GM19463 (cell line): ENCODE data around the gene MUC22.
"Not testable (repeated sequence)": the region's sequence is repeated elsewhere in the genome, so short reads cannot be mapped to it uniquely, and the experiment has no call there.

ENCODE experiments used
- ATAC-seq: cut with Tn5 transposase; IDR thresholded peaks from one replicate; pipeline ENCODE4 v1.9.1; 2021; ENCODE audit warnings: mild to moderate bottlenecking, moderate library complexity; ENCODE audit not compliant: unreplicated experiment

MUC22 gene

DNA sequence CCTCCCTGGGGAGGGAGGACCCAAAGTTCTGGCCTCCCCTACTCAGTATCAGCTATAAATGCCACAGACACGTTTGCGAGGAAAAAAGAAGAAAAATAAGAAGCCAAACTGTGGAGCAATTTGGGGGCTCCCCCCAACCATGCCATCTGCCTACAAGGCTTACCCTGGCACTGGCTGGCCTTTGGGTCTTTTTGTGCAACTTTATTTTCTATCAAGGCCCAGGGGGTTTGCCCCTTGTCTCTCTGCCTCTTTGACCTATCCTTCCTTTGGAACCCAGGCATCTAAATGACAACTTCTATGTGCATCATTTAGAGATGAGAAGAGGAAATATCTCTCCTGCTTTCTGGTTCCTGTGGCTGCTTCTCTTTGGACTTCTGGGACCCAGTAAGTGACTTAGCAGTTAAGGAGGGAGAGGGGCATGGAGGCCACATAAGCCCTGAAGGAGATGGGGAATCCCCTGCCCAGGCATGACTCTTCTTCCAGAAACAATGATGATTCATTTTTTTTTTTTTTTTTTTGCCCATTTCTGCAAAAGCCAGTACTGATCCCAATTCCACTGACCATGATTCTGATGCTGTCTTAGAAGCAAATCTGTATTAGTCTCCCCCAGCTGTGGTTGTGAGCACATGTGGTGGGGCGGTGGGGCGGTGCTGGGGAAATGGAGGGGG lies at the start of gene MUC22:
TSS of gene MUC22 (plus strand) at position 82 of the 668 bp plus-strand sequence. CDS start at position 315, 233 bp downstream.
- ATAC-seq = no peak

DNA sequence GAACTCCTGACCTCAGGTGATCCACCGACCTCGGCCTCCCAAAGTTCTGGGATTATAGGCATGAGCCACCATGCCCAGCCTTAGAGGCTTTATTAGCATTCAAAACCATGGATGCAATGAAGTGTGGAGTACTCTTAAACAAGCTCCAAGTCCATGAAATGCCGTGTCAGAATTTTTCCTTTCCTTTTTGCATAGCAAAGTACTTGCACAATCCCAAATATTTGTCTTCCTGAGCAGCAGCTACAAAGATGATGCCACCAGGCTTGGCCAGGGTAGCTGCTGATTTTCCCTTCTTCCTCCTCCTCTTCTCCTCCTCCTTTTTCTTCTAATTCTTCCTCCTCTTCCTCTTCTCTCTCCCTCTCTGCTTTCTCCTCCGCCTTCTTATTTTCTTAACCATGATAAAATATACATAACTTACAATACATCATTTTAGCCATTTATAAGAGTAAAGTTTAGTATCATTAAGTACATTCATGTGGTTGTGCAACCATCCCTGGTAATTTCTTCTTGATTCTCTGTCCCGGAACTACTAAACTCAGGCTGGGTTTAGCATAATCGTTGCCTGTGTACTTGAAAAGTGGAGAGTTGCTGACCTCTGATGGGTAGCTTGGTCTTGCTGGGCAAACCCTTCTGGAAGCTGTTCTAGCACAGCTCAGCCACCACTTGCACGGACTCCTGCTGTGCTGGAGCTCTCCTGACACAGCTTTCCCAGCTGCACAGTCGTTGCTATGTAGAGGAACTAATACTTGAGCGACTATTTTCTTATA lies 49.2 kb upstream of the MUC22 start:
- ATAC-seq = no peak

DNA sequence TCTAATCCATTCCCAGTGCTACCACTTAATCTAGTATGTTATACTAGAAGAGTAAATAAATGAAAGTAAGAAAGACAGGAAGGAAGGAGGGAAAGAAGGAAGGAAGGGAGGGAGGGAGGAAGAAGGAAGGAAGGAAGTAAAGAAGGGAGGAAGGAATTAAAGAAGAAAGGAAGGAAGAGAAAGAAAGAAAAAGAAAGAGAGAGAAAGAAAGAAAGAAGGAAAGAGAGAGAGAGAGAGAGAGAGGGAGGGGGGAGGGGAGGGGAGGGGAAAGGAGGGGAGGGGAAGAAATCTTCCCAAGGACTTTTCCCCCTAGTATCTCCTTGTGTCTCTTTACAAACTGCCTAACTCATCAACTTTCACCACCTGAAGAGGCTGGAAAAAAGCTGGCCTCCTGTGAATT lies 47.6 kb upstream of the MUC22 start:
- no peak for ATAC-seq

DNA sequence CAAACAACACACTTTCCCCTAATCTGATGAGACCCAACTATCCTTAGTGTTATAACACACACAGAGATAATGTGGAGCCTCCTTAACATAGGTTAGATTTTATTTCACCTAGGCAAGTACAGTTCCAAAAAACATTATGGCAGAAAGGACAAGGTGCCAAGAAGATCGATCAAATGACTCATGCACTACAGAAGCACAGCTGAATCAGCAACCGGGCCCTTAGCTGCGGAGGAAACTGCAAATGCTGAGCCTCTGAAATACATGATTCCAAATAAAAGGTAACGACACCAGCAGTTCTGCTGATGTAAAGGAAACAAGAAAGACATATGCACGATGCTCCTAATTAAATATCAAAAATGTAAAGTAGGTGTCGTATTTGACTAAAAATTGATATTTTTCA lies 46.6 kb upstream of the MUC22 start:
- ATAC-seq = no peak

DNA sequence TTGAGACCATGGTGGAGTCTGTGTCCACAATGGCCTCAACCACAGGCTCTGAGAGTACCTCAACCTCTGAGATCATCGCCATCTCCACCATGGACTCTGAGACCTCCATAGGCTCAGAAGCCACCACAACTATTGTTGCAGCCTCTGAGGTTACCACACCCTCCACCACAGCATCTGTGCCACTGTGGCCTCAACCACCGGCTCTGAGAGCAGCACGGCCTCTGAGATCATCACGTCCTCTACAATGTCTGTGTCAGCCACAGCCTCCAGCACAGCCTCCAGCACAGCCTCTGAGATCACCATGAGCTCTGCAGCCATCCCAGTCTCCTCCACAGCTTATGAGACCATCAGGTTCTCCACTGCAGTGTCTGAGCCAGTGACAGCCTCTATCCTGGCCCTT lies 46.2 kb upstream of the MUC22 start:
- no peak for ATAC-seq

DNA sequence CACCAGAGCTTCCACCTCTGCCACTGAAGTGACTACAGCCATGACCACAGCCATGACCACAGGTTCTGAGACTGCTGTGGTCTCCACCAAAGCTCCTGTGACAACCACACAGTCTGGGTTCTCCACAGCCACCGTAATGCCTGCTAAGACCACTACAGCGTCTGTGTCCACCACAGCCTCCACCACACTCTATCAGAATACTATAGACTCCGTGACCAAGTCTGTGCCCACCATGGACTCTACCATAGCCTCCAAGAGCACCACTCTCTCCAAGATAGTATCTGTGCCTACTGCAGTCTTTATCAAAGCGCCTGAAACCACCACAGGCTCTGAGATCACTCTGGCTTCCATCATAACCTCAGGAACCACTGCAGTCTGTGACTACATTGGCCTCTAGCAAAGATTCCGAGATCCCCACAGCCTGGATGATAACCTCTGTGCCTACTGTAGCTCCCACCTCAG lies 45.1 kb upstream of the MUC22 start:
- ATAC-seq = no peak

DNA sequence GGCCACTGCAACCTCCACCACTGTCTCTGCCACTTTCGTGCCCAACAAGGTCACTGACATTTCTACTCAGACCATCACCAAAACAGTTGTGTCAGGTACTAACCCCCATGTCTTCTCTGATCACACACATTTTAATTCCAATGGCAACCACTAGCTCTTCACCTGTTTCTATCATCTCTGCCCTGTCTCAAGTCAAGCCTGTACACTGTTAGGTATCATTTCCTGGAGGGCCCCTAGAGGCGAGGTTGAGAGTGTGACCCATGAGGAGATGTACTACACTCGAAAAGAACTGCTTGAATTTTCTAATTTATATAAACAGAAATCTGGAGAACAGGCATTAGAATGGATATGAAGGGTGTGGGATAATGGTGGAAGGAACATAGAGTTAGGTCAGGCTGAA lies 44.1 kb upstream of the MUC22 start:
- no peak for ATAC-seq

DNA sequence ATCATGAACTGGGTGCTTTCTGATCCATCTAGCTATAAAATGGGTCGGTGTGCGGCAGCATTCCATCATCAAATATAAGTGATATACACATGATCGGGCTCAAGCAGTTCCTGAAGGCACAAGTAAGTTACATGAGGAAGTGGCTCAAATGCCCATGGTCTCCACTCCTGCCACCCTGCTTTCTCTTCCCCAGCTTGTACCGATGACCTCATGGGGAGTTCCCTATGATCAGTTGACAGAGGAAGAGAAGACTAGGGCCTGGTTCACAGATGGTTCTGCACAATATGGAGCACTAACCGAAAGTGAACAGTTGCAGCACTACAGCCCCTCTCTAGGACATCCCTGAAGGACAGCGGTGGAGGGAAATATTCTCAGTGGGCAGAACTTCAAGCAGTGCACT lies 41.1 kb upstream of the MUC22 start:
- ATAC-seq = not testable (repeated sequence)

DNA sequence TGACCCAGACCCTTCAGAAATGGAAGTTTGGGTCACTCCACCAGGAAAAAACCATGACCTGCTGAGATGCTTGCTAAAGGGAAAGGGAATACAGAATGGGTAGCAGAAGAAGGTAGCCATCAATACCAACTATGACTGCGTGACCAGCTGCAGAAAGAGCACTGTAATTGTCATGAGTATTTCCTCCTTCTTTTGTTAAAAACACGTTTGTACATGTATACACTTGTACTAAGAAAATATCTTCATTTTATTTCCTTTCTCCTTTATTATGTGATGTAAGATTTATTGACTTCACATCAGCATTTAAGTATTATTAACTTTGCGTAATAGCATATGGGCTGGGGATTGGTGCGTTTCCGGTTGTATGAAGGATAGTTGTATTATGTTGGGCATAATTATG lies 39.3 kb upstream of the MUC22 start:
- no peak for ATAC-seq

DNA sequence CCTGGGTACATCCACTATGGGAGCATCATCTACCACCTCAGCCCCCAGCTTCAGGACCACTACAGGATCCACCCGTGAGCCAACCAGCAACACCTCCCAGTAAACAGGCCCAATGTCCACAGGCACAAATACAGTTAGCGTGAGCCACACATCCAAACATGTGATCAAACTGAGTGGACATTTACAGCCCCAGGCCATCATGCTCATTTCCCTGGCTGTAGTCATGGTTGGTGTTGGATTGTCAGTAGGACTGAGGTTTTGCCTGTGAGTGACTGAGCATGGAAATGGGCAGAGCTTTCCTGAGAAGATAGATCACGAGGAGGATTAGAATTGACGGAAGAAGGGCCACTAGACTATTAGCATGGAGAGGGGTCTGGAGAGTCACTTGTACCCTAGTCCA lies 37.5 kb upstream of the MUC22 start:
- ATAC-seq = no peak

DNA sequence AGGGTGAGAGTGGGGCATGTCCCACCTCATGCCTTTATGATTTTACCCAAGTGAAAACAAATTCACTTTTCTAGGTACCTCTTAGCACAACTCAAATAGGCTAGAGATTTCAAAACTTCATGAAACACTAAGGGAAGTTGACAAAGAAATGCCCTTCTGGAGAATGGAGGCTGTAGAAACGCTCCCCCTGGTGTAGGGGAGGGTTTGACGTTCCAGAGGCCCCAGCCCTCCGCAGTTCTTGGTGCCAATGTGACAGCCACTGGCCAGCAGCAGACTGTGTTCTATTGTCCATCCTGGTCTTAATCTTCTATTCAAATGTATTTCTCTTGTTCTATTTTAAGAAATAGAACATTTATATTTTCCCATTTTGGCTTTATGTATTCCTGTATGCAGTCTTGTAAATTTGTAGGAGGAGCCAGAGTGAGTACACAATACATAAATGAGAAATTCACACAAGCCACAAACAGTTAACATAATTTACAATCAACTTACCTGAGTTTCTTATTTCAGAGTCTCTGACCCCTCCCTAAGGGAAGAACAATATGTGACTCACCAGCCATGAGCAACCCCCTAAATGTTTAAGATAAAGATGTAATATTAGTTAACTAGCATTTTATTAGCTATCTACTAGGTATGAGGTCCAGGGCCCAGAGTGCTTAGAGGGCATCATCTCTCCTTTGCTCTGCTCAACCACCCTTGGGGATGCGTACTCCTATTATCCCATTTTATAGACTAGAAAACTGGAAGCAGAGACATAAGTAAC lies 35.6 kb upstream of the MUC22 start:
- no peak for ATAC-seq

DNA sequence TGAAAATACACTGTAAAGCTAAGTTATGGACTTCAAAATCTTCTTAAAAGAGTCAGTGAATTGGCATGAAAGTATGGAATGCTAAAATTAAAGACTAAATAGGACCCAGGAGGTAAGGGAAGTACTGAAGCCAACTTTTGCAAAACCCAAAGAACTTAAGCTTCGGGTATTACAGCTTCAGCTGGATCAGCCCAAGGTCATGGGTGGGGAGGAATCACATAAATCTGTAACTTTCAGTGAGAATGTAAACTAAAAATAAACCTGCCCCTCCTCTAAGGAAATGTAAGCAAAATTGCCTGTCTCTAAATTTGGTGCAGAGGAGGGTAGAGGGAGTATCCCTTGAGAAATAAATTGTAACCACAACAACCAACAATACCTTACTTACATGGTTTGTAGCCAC lies 31.1 kb upstream of the MUC22 start:
- no peak for ATAC-seq

DNA sequence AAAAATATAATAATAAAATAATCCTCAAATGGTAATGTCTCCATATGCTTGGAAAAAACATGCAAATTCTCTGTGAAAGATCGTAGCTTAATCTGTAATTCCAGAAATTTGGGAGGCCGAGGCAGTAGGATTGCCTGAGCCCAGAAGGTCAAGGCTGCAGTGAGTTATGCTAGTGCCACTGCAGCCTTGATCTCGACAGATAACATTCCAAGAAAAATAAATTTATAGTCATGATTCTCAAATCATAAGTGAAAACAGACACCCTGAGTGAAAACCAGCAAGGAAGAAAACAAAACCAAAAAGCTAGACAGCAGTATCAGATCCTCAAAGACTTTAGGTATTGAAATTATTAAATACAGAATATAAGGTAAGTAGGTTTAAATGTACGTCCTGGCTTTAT lies 30.6 kb upstream of the MUC22 start:
- ATAC-seq = no peak

DNA sequence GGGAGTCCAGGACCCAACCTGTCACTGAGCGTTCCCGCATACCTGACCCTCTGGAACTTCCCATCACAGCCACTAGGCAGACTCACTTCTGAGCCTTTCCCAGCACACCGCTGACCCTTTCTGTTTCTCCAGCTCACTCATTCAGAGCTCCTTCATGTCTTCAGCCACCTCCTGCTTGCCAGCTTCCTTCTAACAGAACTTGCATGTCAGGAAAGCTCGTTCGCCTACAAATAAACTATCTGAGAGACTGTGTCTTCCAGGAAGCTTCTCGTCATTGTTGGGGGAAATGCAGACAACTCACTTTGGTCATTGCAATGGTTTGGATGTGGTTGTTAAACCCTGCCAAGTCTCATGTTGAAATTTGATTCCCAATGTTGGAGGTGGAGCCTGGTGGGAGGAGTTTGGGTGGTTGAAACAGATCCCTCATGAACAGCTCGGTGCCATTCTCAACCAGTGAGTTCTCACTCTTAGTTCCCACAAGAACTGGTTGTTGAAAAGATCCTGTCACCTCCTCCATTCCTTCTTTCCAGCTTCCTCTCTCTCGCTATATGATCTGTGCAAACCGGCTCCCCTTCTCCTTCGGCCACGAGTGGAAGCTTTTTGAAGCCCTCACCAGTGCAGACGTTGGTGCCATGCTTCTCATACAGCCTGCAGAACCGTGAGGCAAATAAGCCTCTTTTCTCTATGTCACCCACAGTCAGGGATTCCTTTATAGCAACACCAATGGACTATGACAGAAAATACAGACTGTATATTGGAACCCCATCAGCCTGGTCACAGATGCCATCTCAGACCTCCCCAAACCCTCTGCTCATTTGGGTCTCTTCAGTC lies 28.1 kb upstream of the MUC22 start:
- no peak for ATAC-seq

DNA sequence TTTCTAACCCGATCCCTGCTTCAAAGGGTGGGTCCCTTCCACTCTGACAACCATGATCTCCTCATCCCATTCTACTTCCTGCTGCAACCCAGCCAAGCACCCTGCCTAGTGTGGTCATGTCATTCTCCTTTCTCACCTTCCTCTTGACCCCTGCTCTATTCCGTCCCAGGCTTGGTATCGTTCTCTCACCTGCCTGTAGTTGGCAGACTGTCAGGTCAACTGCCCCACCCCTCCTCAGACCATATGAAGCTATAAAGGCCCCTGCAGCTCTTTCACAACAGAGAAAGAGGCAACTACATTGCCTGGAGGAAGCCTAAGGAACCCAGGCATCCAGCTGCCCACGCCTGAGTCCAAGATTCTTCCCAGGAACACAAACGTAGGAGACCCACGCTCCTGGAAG lies 26.8 kb upstream of the MUC22 start, which contains the start of gene MUC21:
TSS of gene MUC21 (plus strand) at position 280 of the 400 bp plus-strand sequence. CDS start 241 bp downstream, outside the sequence.
- ATAC-seq = no peak

DNA sequence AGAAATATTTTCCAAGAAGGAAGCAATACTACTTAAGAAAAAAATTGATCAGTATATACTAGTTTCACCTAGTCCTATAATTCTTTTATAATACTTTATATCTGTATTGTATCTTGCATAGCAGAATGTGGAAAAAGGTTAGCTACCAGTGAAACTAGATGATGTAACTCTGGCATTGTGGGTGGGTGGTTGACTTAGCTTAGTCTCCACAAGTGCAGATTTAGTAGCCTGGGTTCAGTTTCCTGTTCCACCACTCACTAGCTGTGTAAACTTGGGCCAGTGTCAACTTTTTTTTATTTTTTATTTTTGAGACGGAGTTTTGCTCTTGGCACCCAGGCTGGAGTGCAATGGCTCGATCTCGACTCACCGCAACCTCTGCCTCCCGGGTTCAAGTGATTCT lies 24.8 kb upstream of the MUC22 start:
- ATAC-seq = no peak

DNA sequence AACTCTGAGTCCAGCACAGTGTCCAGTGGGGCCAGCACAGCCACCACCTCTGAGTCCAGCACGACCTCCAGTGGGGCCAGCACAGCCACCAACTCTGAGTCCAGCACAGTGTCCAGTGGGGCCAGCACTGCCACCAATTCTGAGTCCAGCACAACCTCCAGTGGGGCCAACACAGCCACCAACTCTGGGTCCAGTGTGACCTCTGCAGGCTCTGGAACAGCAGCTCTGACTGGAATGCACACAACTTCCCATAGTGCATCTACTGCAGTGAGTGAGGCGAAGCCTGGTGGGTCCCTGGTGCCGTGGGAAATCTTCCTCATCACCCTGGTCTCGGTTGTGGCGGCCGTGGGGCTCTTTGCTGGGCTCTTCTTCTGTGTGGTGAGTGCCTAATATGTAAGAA lies 23.0 kb upstream of the MUC22 start:
- no peak for ATAC-seq

DNA sequence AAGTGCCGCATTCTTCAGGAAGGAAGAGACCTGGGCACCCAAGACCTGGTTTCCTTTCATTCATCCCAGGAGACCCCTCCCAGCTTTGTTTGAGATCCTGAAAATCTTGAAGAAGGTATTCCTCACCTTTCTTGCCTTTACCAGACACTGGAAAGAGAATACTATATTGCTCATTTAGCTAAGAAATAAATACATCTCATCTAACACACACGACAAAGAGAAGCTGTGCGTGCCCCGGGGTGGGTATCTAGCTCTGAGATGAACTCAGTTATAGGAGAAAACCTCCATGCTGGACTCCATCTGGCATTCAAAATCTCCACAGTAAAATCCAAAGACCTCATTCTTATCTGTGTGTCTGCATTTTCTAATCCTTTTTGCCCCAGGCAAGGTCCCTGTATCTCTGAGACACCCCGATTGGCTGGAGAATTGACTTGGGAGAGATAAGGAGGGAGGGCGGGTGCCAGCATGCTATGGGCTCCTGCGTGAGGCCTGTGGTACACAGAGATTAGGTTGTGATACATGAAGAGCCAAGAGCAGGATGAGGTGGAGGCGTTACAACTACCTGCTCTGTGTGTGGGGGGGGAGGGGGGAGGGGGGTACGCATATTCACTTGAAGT lies 22.0 kb upstream of the MUC22 start:
- ATAC-seq = no peak

DNA sequence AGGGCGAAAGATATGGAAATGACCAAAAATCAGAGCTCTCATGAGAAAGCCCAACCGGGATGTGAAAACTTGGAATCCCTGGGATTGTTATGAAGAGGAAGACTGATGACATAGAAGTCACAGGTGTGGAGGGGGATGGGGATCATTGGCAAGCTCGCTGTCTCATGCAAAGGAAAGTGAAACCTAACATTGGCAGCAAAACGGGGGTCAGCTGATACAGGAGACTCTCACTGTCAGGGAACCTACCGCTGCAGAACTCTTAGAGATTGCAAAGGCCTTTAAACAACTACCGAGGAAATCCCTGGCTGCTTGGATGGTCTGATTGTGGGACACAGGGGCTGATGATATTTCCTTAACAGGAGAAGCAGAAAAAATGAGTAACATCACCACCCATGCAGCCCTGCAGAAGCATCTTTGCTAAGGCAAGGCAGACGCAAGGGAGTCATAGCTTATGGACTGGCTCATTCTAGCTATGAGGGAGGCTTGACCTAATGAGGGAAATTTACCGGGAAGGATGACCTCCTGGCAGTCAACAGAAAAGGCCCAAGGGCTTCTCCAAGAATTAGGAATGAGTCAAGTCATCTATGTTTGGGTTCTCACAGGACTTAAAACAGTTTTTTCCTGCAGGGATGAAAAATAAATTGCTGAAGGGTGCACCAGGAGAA lies 19.7 kb upstream of the MUC22 start:
- no peak for ATAC-seq

DNA sequence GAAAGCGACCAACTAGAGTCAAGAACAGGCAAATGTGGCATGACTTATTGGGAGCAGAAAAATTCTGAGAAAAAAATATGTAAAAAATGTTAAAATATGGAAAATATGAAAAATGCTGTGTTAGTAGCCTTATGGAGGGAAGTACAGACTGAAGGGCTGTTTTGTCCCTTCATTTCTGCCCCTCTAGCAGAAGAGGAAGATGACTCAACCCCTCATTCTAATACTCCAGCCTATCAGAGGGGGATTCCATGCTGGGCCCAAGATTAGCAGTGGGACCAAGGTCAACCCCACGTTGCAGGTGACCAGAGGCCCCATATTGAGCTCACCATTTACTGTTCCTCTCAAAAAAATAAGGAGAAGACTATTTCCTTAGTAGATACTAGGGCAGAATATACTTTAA lies 18.4 kb upstream of the MUC22 start:
- no peak for ATAC-seq
